Cardiac muscle cell (in vitro differentiated cells and primary cell): Measurements from ENCODE around the gene ROBO4. TPM values are rescaled to one million over a fixed set of nuclear protein-coding genes. Genes with fewer than 3 reads are reported as not detected.
A peak's percentile ranks its signal among the peaks of the same experiment; 100 is the strongest.

ENCODE experiments used
- DNase-seq, 2 donors: peaks; one replicate each; pipeline versions ENCODE4 v3.0.0 to v3.0.0-alpha.2; 2010 to 2017; ENCODE audit warnings: low read depth in 1 of 2, low spot score in 1 of 2
- H3K27ac ChIP-seq: fragments of 200-600 bp; sonication (generic); 2 replicates; pipeline ENCODE4 v1.5.1; 2016
- H3K27me3 ChIP-seq: fragments of 200-600 bp; sonication (generic); 2 replicates; pipeline ENCODE4 v1.6.0; 2016; ENCODE audit warnings: control low read depth
- H3K36me3 ChIP-seq: fragments of 200-600 bp; sonication (generic); 2 replicates; pipeline ENCODE4 v1.5.1; 2016; ENCODE audit warnings: control low read depth
- H3K4me1 ChIP-seq: fragments of 200-600 bp; sonication (generic); 2 replicates; pipeline ENCODE4 v1.8.1; 2017; ENCODE audit warnings: low read depth, mild to moderate bottlenecking, mixed run types
- H3K4me3 ChIP-seq: fragments of 200-600 bp; sonication (generic); 2 replicates; pipeline ENCODE4 v1.5.1; 2016; ENCODE audit warnings: mild to moderate bottlenecking
- H3K9me3 ChIP-seq: fragments of 200-600 bp; sonication (generic); 2 replicates; pipeline ENCODE4 v1.5.1; 2017; ENCODE audit warnings: low read depth, mild to moderate bottlenecking, control low read depth
- polyA plus RNA-seq: library from polyadenylated mRNA; unstranded; fragments of >200 nt; fragmentation: Nextera tagmentation; extraction: Ambion mirVana; gene quantifications from 2 replicates; pipeline ENCODE4 v1.2.1, GENCODE V29; 2016
- total RNA-seq: library from RNA; depleted of rRNA; stranded (reverse); fragments of >200 nt; gene quantifications from 2 replicates; pipeline ENCODE4 v1.2.3, GENCODE V29; 2016
- TF ChIP-seq, protein P1 (sequence below): IDR thresholded peaks from 2 replicates; pipeline ENCODE4 v1.5.1; 2012; ENCODE audit warnings: low read depth, mild to moderate bottlenecking, low read length

ROBO4 gene
- total and polyA plus RNA-seq, 2 experiments from 2014 or later, result 0.21 to 2.4 TPM

DNA sequence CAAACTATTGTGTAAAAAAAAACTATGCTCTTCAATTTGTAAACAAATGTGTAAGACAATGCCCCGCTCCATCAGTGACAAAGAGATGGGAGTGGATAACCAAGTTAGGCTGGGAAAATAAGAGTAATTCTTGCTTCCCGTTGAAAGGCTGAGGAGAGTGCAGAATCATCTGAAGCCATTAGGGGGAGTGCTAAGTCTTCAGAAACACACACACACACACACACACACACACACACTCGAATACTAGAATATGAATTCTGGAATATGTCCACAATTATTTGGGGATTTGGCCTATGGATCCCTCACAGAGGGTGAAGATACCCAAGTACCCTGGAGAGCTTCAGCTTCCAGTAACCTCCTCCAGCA is 60.2 kb downstream of the ROBO4 start:
- Histone ChIP-seq H3K9me3 (no peaks in the 10 kb centered on the region), H3K4me3 (no peak overlapping the region), H3K4me1 (no peaks in the 10 kb centered on the region), H3K27ac (no peak overlapping the region), H3K36me3 (no peaks in the 10 kb centered on the region), H3K27me3 (peaks cover 86% of the 10 kb centered on the region)
- TF ChIP-seq, protein P1, sequence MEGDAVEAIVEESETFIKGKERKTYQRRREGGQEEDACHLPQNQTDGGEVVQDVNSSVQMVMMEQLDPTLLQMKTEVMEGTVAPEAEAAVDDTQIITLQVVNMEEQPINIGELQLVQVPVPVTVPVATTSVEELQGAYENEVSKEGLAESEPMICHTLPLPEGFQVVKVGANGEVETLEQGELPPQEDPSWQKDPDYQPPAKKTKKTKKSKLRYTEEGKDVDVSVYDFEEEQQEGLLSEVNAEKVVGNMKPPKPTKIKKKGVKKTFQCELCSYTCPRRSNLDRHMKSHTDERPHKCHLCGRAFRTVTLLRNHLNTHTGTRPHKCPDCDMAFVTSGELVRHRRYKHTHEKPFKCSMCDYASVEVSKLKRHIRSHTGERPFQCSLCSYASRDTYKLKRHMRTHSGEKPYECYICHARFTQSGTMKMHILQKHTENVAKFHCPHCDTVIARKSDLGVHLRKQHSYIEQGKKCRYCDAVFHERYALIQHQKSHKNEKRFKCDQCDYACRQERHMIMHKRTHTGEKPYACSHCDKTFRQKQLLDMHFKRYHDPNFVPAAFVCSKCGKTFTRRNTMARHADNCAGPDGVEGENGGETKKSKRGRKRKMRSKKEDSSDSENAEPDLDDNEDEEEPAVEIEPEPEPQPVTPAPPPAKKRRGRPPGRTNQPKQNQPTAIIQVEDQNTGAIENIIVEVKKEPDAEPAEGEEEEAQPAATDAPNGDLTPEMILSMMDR, result peak; percentile 73
- peak; percentile 73 to 90 for DNase-seq

- no peaks in the 10 kb centered on the region for H3K36me3 ChIP-seq
- no peaks in the 10 kb centered on the region for H3K9me3 ChIP-seq
- DNase-seq, result no peak
- TF ChIP-seq, protein P1, result no peak
- H3K27ac ChIP-seq, result no peak overlapping the region
- H3K4me3 ChIP-seq, result no peak overlapping the region
- H3K4me1 ChIP-seq, result no peaks in the 10 kb centered on the region
- H3K27me3 ChIP-seq, result peaks cover 80% of the 10 kb centered on the region
Measured at GRCh38 chr11:124835918-124836317, 61.7 kb downstream of the ROBO4 start.

DNA sequence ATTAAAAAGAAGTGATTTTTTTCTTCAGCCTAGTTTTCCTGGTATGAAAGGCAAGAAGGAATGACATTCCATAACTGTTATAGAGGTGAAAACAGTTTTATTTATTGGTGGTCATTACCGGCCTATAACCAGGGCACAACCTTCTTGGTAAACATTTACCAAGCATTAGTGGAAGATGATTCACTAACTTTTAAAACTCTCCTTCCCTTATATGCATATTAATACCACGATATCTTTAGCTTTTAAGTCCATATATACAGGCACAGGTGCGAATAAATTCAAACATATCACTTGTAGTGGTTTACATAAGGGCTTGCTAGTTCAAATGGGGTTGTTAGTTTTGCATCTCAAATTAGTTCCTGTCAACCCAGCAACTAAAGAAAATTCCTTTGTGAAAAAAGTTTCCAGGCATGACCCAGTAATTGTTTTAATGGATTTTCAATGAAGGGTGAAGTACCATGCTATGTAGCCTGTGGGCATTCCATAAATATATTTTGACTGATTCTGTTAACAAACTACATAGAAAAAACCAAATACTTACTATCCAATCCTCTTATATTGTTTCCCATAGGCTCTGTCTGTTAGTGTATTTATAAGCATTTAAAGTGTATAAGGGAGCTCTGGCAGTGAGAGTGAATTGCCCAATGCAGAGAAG is 63.0 kb downstream of the ROBO4 start:
- no peak overlapping the region for H3K27ac ChIP-seq
- no peaks in the 10 kb centered on the region for H3K4me1 ChIP-seq
- DNase-seq, result no peak
- H3K27me3 ChIP-seq, result peaks cover 73% of the 10 kb centered on the region
- H3K4me3 ChIP-seq, result no peak overlapping the region
- H3K36me3 ChIP-seq, result no peaks in the 10 kb centered on the region
- H3K9me3 ChIP-seq, result no peaks in the 10 kb centered on the region
- TF ChIP-seq, protein P1, result no peak

Other genes with a start within 250 kb of the ROBO4 start
- gene SIAE, start 224.1 kb downstream of the ROBO4 start, total RNA-seq, result 7.9 and 8.3 TPM in 2 replicates
- 5.7 and 13.2 TPM in 2 replicates for gene SIAE, start 224.1 kb downstream of the ROBO4 start, polyA plus RNA-seq
- 5.3 and 9.3 TPM in 2 replicates for gene SPA17, start 224.0 kb downstream of the ROBO4 start, total RNA-seq
- gene SPA17, start 224.0 kb downstream of the ROBO4 start, polyA plus RNA-seq, result 13.2 and 14.3 TPM in 2 replicates
- 1.1 and 2.1 TPM in 2 replicates for gene NRGN, start 157.9 kb downstream of the ROBO4 start, total RNA-seq
- gene NRGN, start 157.9 kb downstream of the ROBO4 start, polyA plus RNA-seq, result 1.1 and 3.5 TPM in 2 replicates
- not detected in 2 replicates for gene VSIG2, start 145.6 kb downstream of the ROBO4 start, total RNA-seq
- gene VSIG2, start 145.6 kb downstream of the ROBO4 start, polyA plus RNA-seq, result not detected in 2 replicates
- 1.5 and 1.8 TPM in 2 replicates for gene ESAM, start 135.6 kb downstream of the ROBO4 start, total RNA-seq
- gene ESAM, start 135.6 kb downstream of the ROBO4 start, polyA plus RNA-seq, result 3.3 and 4.9 TPM in 2 replicates
- 13.1 and 18.0 TPM in 2 replicates for gene MSANTD2, start 97.5 kb downstream of the ROBO4 start, total RNA-seq
- gene MSANTD2, start 97.5 kb downstream of the ROBO4 start, polyA plus RNA-seq, result 7.8 and 10.9 TPM in 2 replicates
- 7.1 and 10.3 TPM in 2 replicates for gene ROBO3, start 32.4 kb downstream of the ROBO4 start, total RNA-seq
- 2.6 and 6.0 TPM in 2 replicates for gene ROBO3, start 32.4 kb downstream of the ROBO4 start, polyA plus RNA-seq
- not detected in 2 replicates for gene HEPN1, start 21.4 kb upstream of the ROBO4 start, total RNA-seq
- gene HEPN1, start 21.4 kb upstream of the ROBO4 start, polyA plus RNA-seq, result not detected in 2 replicates
- 0.04 and 0.12 TPM in 2 replicates for gene HEPACAM, start 38.2 kb upstream of the ROBO4 start, total RNA-seq
- not detected in 2 replicates for gene HEPACAM, start 38.2 kb upstream of the ROBO4 start, polyA plus RNA-seq
- gene CCDC15, start 56.3 kb upstream of the ROBO4 start, total RNA-seq, result 0.95 and 2.2 TPM in 2 replicates
- gene CCDC15, start 56.3 kb upstream of the ROBO4 start, polyA plus RNA-seq, result 0.59 and 2.2 TPM in 2 replicates
- gene SLC37A2, start 165.4 kb upstream of the ROBO4 start, total RNA-seq, result 0.04 and 1.0 TPM in 2 replicates
- gene SLC37A2, start 165.4 kb upstream of the ROBO4 start, polyA plus RNA-seq, result 0.22 and 0.98 TPM in 2 replicates
- 21.3 and 23.4 TPM in 2 replicates for gene TMEM218, start 213.8 kb upstream of the ROBO4 start, total RNA-seq
- 26.8 and 33.8 TPM in 2 replicates for gene TMEM218, start 213.8 kb upstream of the ROBO4 start, polyA plus RNA-seq